Liver (tissue), 9 donors: Measurements from ENCODE around the gene NBAS. TPM values are rescaled to one million over a fixed set of nuclear protein-coding genes. Genes with fewer than 3 reads are reported as not detected.

ENCODE experiments used
- DNase-seq: peaks from one replicate; pipeline ENCODE4 v3.0.0-alpha.2; 2017; ENCODE audit warnings: low spot score
- H3K27ac ChIP-seq, 2 donors: one replicate each; pipeline ENCODE4 v1.7.0; 2013; ENCODE audit warnings: inconsistent platforms in 2 of 2, low read length in 2 of 2, control low read depth in 1 of 2, low read depth in 1 of 2, mild to moderate bottlenecking in 1 of 2
- H3K27me3 ChIP-seq, 4 donors: one replicate each; pipeline versions ENCODE4 v1.6.1 to v1.7.0; 2013; ENCODE audit warnings: low read length in 3 of 4, inconsistent platforms in 1 of 4, mild to moderate bottlenecking in 1 of 4, moderate library complexity in 1 of 4; ENCODE audit not compliant: control insufficient read depth in 4 of 4, insufficient read depth in 4 of 4
- H3K36me3 ChIP-seq, 4 donors: one replicate each; pipeline versions ENCODE4 v1.6.1 to v1.7.0; 2013; ENCODE audit warnings: low read length in 3 of 4, mild to moderate bottlenecking in 3 of 4, low read depth in 1 of 4, moderate library complexity in 1 of 4; ENCODE audit not compliant: control insufficient read depth in 4 of 4, insufficient read depth in 3 of 4
- H3K4me1 ChIP-seq, 4 donors: one replicate each; pipeline versions ENCODE4 v1.6.1 to v1.7.0; 2013; ENCODE audit warnings: low read length in 3 of 4, mild to moderate bottlenecking in 3 of 4, moderate library complexity in 1 of 4; ENCODE audit not compliant: control insufficient read depth in 4 of 4, insufficient read depth in 4 of 4
- H3K4me3 ChIP-seq, 3 donors: one replicate each; pipeline versions ENCODE4 v1.6.1 to v1.7.0; 2013; ENCODE audit warnings: low read length in 3 of 3, control low read depth in 1 of 3, low read depth in 1 of 3, mild to moderate bottlenecking in 1 of 3
- H3K9ac ChIP-seq, 2 donors: one replicate each; pipeline ENCODE4 v1.7.0; 2013; ENCODE audit warnings: low read length in 2 of 2, mild to moderate bottlenecking in 2 of 2, moderate library complexity in 2 of 2, control low read depth in 1 of 2, low read depth in 1 of 2
- H3K9me3 ChIP-seq, 4 donors: one replicate each; pipeline versions ENCODE4 v1.6.1 to v1.7.0; 2013; ENCODE audit warnings: low read length in 3 of 4; ENCODE audit not compliant: control insufficient read depth in 4 of 4
- EGR1 ChIP-seq, 2 donors: IDR thresholded peaks; 2 replicates each; pipeline ENCODE4 v1.6.1; 2016 to 2018; ENCODE audit warnings: antibody characterized with exemption in 2 of 2, low read depth in 2 of 2
- FOXA1 ChIP-seq: IDR thresholded peaks from 2 replicates; pipeline ENCODE4 v1.6.1; 2016; ENCODE audit warnings: antibody characterized with exemption
- FOXA2 ChIP-seq: IDR thresholded peaks from 2 replicates; pipeline ENCODE4 v1.6.1; 2016; ENCODE audit warnings: antibody characterized with exemption
- GABPA ChIP-seq, 2 donors: IDR thresholded peaks in 1 of 2; conservative IDR thresholded peaks in 1 of 2; 2 replicates each; pipeline ENCODE4 v1.6.1; 2016; ENCODE audit warnings: antibody characterized with exemption in 2 of 2, mild to moderate bottlenecking in 1 of 2, moderate library complexity in 1 of 2
- HNF4A ChIP-seq, 2 donors: conservative IDR thresholded peaks; 2 replicates each; pipeline ENCODE4 v1.6.1; 2016; ENCODE audit warnings: antibody characterized with exemption in 2 of 2, mild to moderate bottlenecking in 2 of 2
- HNF4G ChIP-seq: IDR thresholded peaks from 2 replicates; pipeline ENCODE4 v1.6.1; 2016; ENCODE audit warnings: antibody characterized with exemption
- JUND ChIP-seq, 2 donors: IDR thresholded peaks; 2 replicates each; pipeline ENCODE4 v1.6.1; 2016; ENCODE audit warnings: antibody characterized with exemption in 2 of 2
- RAD21 ChIP-seq, 2 donors: IDR thresholded peaks; 2 replicates each; pipeline ENCODE4 v1.6.1; 2016; ENCODE audit warnings: antibody characterized with exemption in 2 of 2, mild to moderate bottlenecking in 2 of 2
- RXRA ChIP-seq, 2 donors: IDR thresholded peaks; 2 replicates each; pipeline ENCODE4 v1.6.1; 2017 to 2018; ENCODE audit warnings: antibody characterized with exemption in 2 of 2, mild to moderate bottlenecking in 1 of 2
- SP1 ChIP-seq: IDR thresholded peaks from 2 replicates; pipeline ENCODE4 v1.6.1; 2018; ENCODE audit warnings: antibody characterized with exemption, mild to moderate bottlenecking
- TAF1 ChIP-seq: conservative IDR thresholded peaks from 2 replicates; pipeline ENCODE4 v1.6.1; 2016; ENCODE audit warnings: antibody characterized with exemption, mild to moderate bottlenecking
- YY1 ChIP-seq: IDR thresholded peaks from 2 replicates; pipeline ENCODE4 v1.6.1; 2016; ENCODE audit warnings: antibody characterized with exemption, mild to moderate bottlenecking
- WGBS: extraction: QIAGEN DNeasy Blood & Tissue Kit; methylation state at CpG from one replicate; pipeline ENCODE4 v1.1.7; 2013; 5-methylcytosine and 5-hydroxymethylcytosine counted together
- polyA plus RNA-seq, 2 donors: library from polyadenylated mRNA; stranded (reverse) in 1 of 2; unstranded in 1 of 2; fragments of 200-250 nt in 1 of 2; fragments of >200 nt in 1 of 2; fragmentation: Nextera tagmentation in 1 of 2; extraction: Ambion mirVana in 1 of 2; gene quantifications; one replicate each; pipeline versions ENCODE4 v1.2.1 to v1.2.3, GENCODE V29; 2013 to 2015
- total RNA-seq, 2 donors: library from RNA; depleted of rRNA; stranded (reverse); fragments of >200 nt; gene quantifications; one replicate each; pipeline ENCODE4 v1.2.3, GENCODE V29; 2014
- TF ChIP-seq, protein P1 (sequence below): IDR thresholded peaks from 2 replicates; pipeline ENCODE4 v1.6.1; 2016; ENCODE audit warnings: antibody characterized with exemption
- TF ChIP-seq, protein P2 (sequence below): fragments of 150-350 bp; IDR thresholded peaks from 2 replicates; pipeline ENCODE4 v1.5.1; 2017; ENCODE audit warnings: improper control_type of control experiment, low read depth, low read length; ENCODE audit not compliant: missing input control
- TF ChIP-seq, protein P3 (sequence below): IDR thresholded peaks from 2 replicates; pipeline ENCODE4 v1.6.1; 2016; ENCODE audit warnings: antibody characterized with exemption
- TF ChIP-seq, protein P4 (sequence below): IDR thresholded peaks from 2 replicates; pipeline ENCODE4 v1.6.1; 2016; ENCODE audit warnings: antibody characterized with exemption, mild to moderate bottlenecking
- TF ChIP-seq, protein P5 (sequence below): IDR thresholded peaks from 2 replicates; pipeline ENCODE4 v1.6.1; 2016; ENCODE audit warnings: antibody characterized with exemption
- donor health status: healthy.
- donor health status: healthy.
- donor health status: healthy.
- donor health status: healthy.
- donor health status: healthy.

The NBAS gene
- total and polyA plus RNA-seq, 4 donors, result 10.5 to 40.0 (median 18.9) TPM

DNA sequence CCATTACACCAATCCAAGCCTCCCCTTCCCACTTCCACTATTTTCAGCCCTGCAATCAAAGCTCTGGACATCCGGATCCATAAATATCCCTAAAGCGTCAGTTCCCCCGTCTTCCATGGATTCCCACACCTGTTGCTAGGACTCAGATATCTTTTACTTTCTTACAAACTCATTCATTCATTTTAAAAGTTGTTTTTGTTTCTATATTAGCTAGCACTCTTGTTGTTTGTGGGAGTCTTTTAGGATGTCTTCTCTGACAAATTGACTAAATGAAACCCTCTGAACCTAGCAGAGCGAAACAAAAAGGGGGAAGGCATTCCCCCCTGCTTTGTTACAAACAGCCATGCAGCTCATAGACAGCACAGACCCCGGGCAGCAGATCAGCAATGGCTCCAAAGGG is 9.0 kb upstream of the NBAS start:
- Histone ChIP-seq H3K27ac (no peak overlapping the region), H3K27me3 (no peaks in the 10 kb centered on the region), H3K36me3 (no peaks in the 10 kb centered on the region), H3K4me1 (no peaks in the 10 kb centered on the region), H3K9ac (no peak overlapping the region), H3K9me3 (no peaks in the 10 kb centered on the region), H3K4me3 (no peak overlapping the region)
- 80% methylated on average over 5 of the region's 5 CpGs for WGBS
- TF ChIP-seq YY1, result no peak
- no peak for TF ChIP-seq HNF4G
- TF ChIP-seq FOXA1, result no peak
- TF ChIP-seq GABPA (IDR thresholded peaks at IDR 0.05 in 1 of 2, conservative IDR thresholded peaks at IDR 0.05 in 1 of 2), result no peak
- no peak for TF ChIP-seq HNF4A (conservative IDR thresholded peaks at IDR 0.05)
- TF ChIP-seq JUND (IDR thresholded peaks at IDR 0.05), result no peak
- TF ChIP-seq, protein P1, sequence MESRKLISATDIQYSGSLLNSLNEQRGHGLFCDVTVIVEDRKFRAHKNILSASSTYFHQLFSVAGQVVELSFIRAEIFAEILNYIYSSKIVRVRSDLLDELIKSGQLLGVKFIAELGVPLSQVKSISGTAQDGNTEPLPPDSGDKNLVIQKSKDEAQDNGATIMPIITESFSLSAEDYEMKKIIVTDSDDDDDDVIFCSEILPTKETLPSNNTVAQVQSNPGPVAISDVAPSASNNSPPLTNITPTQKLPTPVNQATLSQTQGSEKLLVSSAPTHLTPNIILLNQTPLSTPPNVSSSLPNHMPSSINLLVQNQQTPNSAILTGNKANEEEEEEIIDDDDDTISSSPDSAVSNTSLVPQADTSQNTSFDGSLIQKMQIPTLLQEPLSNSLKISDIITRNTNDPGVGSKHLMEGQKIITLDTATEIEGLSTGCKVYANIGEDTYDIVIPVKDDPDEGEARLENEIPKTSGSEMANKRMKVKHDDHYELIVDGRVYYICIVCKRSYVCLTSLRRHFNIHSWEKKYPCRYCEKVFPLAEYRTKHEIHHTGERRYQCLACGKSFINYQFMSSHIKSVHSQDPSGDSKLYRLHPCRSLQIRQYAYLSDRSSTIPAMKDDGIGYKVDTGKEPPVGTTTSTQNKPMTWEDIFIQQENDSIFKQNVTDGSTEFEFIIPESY, result no peak
- no peak for TF ChIP-seq TAF1
- TF ChIP-seq, protein P2, sequence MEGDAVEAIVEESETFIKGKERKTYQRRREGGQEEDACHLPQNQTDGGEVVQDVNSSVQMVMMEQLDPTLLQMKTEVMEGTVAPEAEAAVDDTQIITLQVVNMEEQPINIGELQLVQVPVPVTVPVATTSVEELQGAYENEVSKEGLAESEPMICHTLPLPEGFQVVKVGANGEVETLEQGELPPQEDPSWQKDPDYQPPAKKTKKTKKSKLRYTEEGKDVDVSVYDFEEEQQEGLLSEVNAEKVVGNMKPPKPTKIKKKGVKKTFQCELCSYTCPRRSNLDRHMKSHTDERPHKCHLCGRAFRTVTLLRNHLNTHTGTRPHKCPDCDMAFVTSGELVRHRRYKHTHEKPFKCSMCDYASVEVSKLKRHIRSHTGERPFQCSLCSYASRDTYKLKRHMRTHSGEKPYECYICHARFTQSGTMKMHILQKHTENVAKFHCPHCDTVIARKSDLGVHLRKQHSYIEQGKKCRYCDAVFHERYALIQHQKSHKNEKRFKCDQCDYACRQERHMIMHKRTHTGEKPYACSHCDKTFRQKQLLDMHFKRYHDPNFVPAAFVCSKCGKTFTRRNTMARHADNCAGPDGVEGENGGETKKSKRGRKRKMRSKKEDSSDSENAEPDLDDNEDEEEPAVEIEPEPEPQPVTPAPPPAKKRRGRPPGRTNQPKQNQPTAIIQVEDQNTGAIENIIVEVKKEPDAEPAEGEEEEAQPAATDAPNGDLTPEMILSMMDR, result no peak
- TF ChIP-seq, protein P3, sequence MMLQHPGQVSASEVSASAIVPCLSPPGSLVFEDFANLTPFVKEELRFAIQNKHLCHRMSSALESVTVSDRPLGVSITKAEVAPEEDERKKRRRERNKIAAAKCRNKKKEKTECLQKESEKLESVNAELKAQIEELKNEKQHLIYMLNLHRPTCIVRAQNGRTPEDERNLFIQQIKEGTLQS, result no peak
- TF ChIP-seq EGR1 (IDR thresholded peaks at IDR 0.05; ENCODE audit: low read depth in 2 of 2), result no peak
- TF ChIP-seq, protein P4, sequence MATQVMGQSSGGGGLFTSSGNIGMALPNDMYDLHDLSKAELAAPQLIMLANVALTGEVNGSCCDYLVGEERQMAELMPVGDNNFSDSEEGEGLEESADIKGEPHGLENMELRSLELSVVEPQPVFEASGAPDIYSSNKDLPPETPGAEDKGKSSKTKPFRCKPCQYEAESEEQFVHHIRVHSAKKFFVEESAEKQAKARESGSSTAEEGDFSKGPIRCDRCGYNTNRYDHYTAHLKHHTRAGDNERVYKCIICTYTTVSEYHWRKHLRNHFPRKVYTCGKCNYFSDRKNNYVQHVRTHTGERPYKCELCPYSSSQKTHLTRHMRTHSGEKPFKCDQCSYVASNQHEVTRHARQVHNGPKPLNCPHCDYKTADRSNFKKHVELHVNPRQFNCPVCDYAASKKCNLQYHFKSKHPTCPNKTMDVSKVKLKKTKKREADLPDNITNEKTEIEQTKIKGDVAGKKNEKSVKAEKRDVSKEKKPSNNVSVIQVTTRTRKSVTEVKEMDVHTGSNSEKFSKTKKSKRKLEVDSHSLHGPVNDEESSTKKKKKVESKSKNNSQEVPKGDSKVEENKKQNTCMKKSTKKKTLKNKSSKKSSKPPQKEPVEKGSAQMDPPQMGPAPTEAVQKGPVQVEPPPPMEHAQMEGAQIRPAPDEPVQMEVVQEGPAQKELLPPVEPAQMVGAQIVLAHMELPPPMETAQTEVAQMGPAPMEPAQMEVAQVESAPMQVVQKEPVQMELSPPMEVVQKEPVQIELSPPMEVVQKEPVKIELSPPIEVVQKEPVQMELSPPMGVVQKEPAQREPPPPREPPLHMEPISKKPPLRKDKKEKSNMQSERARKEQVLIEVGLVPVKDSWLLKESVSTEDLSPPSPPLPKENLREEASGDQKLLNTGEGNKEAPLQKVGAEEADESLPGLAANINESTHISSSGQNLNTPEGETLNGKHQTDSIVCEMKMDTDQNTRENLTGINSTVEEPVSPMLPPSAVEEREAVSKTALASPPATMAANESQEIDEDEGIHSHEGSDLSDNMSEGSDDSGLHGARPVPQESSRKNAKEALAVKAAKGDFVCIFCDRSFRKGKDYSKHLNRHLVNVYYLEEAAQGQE, result no peak
- no peak for TF ChIP-seq RAD21 (IDR thresholded peaks at IDR 0.05)
- no peak for TF ChIP-seq RXRA (IDR thresholded peaks at IDR 0.05)
- DNase-seq, result no peak

DNA sequence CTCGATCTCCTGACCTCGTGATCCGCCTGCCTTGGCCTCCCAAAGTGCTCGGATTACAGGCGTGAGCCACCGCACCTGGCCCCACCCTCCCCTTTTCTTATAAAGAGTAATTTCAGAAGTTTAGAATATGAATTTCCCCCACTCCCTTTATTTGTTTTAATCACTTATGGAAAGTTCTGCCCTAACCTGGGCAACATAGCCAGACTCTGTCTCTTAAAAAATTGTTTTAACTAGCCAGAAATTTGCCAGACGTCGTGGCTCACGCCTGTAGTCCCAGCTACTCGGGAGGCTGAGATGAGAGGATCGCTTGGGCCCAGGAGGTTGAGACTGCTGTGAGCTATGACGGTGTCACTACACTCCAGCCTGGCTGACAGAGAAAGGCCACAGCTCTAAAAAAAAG is 7.7 kb upstream of the NBAS start:
- Histone ChIP-seq H3K4me3 (no peak overlapping the region), H3K36me3 (no peaks in the 10 kb centered on the region), H3K27ac (no peak overlapping the region), H3K27me3 (no peaks in the 10 kb centered on the region), H3K4me1 (no peaks in the 10 kb centered on the region), H3K9me3 (no peaks in the 10 kb centered on the region), H3K9ac (no peak overlapping the region)
- no peak for DNase-seq
- 94% methylated on average over 12 of the region's 12 CpGs for WGBS
- TF ChIP-seq GABPA (IDR thresholded peaks at IDR 0.05 in 1 of 2, conservative IDR thresholded peaks at IDR 0.05 in 1 of 2) (no peak), RAD21 (IDR thresholded peaks at IDR 0.05) (no peak), HNF4A (conservative IDR thresholded peaks at IDR 0.05) (no peak), YY1 (no peak), FOXA2 (no peak), SP1 (no peak)
- TF ChIP-seq, protein P2, result no peak
- TF ChIP-seq, protein P5, sequence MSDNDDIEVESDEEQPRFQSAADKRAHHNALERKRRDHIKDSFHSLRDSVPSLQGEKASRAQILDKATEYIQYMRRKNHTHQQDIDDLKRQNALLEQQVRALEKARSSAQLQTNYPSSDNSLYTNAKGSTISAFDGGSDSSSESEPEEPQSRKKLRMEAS, result no peak
